GM18951 (cell line): ENCODE measurements around the gene KRTAP10-2.

Source experiments
- POLR2A ChIP-seq: IDR thresholded peaks from 4 replicates; pipeline ENCODE4 v1.6.1; 2011; ENCODE audit warnings: mild to moderate bottlenecking; ENCODE audit not compliant: insufficient read length, insufficient read depth; ENCODE audit errors: extremely low read depth
- in situ Hi-C: fragments of 300-500 bp; cut with MboI; formaldehyde crosslinking; loops from one replicate; pipeline ENCODE4 v1.12.0; 2022; ENCODE audit warnings: low sequenced_read_pairs, mixed read lengths, inconsistent platforms; ENCODE audit not compliant: unreplicated experiment

KRTAP10-2 gene

GRCh38 chr21:44526096-44526997 is 25.0 kb downstream of the KRTAP10-2 start:
- no peak for TF ChIP-seq POLR2A
- in situ Hi-C loops: no loop called here

GRCh38 chr21:44525391-44526095 is 25.8 kb downstream of the KRTAP10-2 start:
- no peak for TF ChIP-seq POLR2A
- in situ Hi-C loops: no loop called here

GRCh38 chr21:44524414-44525371 is 26.6 kb downstream of the KRTAP10-2 start:
- TF ChIP-seq POLR2A: no peak
- in situ Hi-C loops: no loop called here

GRCh38 chr21:44523567-44524413 is 27.5 kb downstream of the KRTAP10-2 start:
- in situ Hi-C loops: no loop called here
- TF ChIP-seq POLR2A: no peak

- in situ Hi-C loops: no loop called here
- no peak for TF ChIP-seq POLR2A
Measured at GRCh38 chr21:44522753-44523204, 28.5 kb downstream of the KRTAP10-2 start.

GRCh38 chr21:44521928-44522752 is 29.2 kb downstream of the KRTAP10-2 start:
- in situ Hi-C loops: no loop called here
- TF ChIP-seq POLR2A: no peak

- TF ChIP-seq POLR2A: no peak
- in situ Hi-C loops: no loop called here
Measured at GRCh38 chr21:44521301-44521927, 29.9 kb downstream of the KRTAP10-2 start.

- in situ Hi-C loops: no loop called here
Measured at GRCh38 chr21:44520326-44521300, 30.7 kb downstream of the KRTAP10-2 start.

GRCh38 chr21:44519346-44520325 is 31.7 kb downstream of the KRTAP10-2 start:
- TF ChIP-seq POLR2A: no peak
- in situ Hi-C loops: no loop called here

More at GRCh38 chr21:44520326-44521300, 30.7 kb downstream of the KRTAP10-2 start:
- no peak for TF ChIP-seq POLR2A

- in situ Hi-C loops: no loop called here
- no peak for TF ChIP-seq POLR2A
Measured at GRCh38 chr21:44518686-44519085, 32.6 kb downstream of the KRTAP10-2 start.
